ENCODE results near the gene DTX3.

- no peak for TF ChIP-seq HMGXB4 (CRISPR knock-in tag; IDR thresholded peaks at IDR 0.05)
- no peak for TF ChIP-seq TCF7 (CRISPR knock-in tag; IDR thresholded peaks at IDR 0.05; ENCODE audit: low read depth)
- TF ChIP-seq, protein P1, sequence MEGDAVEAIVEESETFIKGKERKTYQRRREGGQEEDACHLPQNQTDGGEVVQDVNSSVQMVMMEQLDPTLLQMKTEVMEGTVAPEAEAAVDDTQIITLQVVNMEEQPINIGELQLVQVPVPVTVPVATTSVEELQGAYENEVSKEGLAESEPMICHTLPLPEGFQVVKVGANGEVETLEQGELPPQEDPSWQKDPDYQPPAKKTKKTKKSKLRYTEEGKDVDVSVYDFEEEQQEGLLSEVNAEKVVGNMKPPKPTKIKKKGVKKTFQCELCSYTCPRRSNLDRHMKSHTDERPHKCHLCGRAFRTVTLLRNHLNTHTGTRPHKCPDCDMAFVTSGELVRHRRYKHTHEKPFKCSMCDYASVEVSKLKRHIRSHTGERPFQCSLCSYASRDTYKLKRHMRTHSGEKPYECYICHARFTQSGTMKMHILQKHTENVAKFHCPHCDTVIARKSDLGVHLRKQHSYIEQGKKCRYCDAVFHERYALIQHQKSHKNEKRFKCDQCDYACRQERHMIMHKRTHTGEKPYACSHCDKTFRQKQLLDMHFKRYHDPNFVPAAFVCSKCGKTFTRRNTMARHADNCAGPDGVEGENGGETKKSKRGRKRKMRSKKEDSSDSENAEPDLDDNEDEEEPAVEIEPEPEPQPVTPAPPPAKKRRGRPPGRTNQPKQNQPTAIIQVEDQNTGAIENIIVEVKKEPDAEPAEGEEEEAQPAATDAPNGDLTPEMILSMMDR (IDR thresholded peaks at IDR 0.05) = no peak
- TF ChIP-seq NR1H2 (CRISPR knock-in tag; IDR thresholded peaks at IDR 0.05) = no peak
- no peak for TF ChIP-seq MLX (CRISPR knock-in tag; IDR thresholded peaks at IDR 0.05)
- TF ChIP-seq, protein P2, sequence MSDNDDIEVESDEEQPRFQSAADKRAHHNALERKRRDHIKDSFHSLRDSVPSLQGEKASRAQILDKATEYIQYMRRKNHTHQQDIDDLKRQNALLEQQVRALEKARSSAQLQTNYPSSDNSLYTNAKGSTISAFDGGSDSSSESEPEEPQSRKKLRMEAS (CRISPR knock-in tag; IDR thresholded peaks at IDR 0.05) = no peak
- TF ChIP-seq ZNF532 (CRISPR knock-in tag; IDR thresholded peaks at IDR 0.05; ENCODE audit: borderline replicate concordance) = no peak
- TF ChIP-seq, protein P3, sequence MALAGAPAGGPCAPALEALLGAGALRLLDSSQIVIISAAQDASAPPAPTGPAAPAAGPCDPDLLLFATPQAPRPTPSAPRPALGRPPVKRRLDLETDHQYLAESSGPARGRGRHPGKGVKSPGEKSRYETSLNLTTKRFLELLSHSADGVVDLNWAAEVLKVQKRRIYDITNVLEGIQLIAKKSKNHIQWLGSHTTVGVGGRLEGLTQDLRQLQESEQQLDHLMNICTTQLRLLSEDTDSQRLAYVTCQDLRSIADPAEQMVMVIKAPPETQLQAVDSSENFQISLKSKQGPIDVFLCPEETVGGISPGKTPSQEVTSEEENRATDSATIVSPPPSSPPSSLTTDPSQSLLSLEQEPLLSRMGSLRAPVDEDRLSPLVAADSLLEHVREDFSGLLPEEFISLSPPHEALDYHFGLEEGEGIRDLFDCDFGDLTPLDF (CRISPR knock-in tag; IDR thresholded peaks at IDR 0.05) = no peak
- no peak for TF ChIP-seq FOXP1 (CRISPR knock-in tag; IDR thresholded peaks at IDR 0.05; ENCODE audit: borderline replicate concordance)
- TF ChIP-seq EMX1 (CRISPR knock-in tag; IDR thresholded peaks at IDR 0.05) = no peak
Observed at GRCh38 chr12:57602544-57602943, 2.1 kb upstream of the DTX3 start.
